ENCODE measurements around the gene PGBD2.

- TF ChIP-seq CTCF (IDR thresholded peaks at IDR 0.05) = no peak
- no peak for TF ChIP-seq POLR2A (IDR thresholded peaks at IDR 0.05; ENCODE audit: low read length)
- no peak for TF ChIP-seq ZFP36 (IDR thresholded peaks at IDR 0.05; ENCODE audit: borderline replicate concordance, partially characterized antibody)
- no peak for TF ChIP-seq RCOR1 (IDR thresholded peaks at IDR 0.05; ENCODE audit: low read depth, low read length)
- TF ChIP-seq RAD21 (conservative IDR thresholded peaks at IDR 0.05 in 1 of 2, IDR thresholded peaks at IDR 0.05 in 1 of 2) = no peak
- no peak for TF ChIP-seq REST (IDR thresholded peaks at IDR 0.05)
- no peak for TF ChIP-seq ZSCAN20 (CRISPR knock-in tag; IDR thresholded peaks at IDR 0.05)
- no peak for TF ChIP-seq CEBPB (IDR thresholded peaks at IDR 0.05)
- TF ChIP-seq MAX (IDR thresholded peaks at IDR 0.05) = no peak
- no peak for TF ChIP-seq ESRRA (IDR thresholded peaks at IDR 0.05; ENCODE audit: borderline replicate concordance, low read length)
- no peak for TF ChIP-seq CBX2 (IDR thresholded peaks at IDR 0.05; ENCODE audit: borderline replicate concordance, low read depth)
- TF ChIP-seq MYC (IDR thresholded peaks at IDR 0.05; ENCODE audit: borderline replicate concordance, low read length) = no peak
These were observed 11.2 kb upstream of the PGBD2 start for GRCh38 chr1:248894837-248895236.

Measured in A549 (cell line).